Right kidney (tissue), 1 donor: ENCODE data around the gene LDB3.
A peak's percentile ranks its signal among the peaks of the same experiment; 100 is the strongest.
"Not testable (repeated sequence)": the region's sequence is repeated elsewhere in the genome, so short reads cannot be mapped to it uniquely, and the experiment has no call there.

ENCODE experiments used
- DNase-seq: peaks from one replicate; pipeline ENCODE4 v3.0.0-alpha.2; 2016

LDB3 gene

GRCh38 chr10:86734207-86734988 is 66.1 kb downstream of the LDB3 start:
- DNase-seq, result no peak

DNA sequence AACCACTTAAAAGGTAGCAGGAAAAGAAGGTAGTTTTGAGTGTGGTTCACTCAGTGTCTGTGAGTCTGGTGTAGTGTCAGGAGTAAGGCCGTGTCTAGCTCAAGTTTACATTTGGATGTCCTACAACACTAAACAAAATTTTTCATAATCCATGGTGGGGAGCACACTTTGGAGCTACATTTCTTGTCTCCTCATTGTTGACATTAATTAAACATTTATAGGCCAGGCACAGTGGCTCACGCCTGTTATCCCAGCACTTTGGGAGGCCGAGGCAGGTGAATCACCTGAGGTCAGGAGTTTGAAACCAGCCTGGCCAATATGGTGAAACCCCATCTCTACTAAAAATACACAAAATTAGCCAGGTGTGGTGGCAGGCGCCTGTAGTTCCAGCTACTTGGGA is 67.0 kb downstream of the LDB3 start:
- DNase-seq, result not testable (repeated sequence)

GRCh38 chr10:86742230-86742629 is 73.9 kb downstream of the LDB3 start:
- no peak for DNase-seq

DNA sequence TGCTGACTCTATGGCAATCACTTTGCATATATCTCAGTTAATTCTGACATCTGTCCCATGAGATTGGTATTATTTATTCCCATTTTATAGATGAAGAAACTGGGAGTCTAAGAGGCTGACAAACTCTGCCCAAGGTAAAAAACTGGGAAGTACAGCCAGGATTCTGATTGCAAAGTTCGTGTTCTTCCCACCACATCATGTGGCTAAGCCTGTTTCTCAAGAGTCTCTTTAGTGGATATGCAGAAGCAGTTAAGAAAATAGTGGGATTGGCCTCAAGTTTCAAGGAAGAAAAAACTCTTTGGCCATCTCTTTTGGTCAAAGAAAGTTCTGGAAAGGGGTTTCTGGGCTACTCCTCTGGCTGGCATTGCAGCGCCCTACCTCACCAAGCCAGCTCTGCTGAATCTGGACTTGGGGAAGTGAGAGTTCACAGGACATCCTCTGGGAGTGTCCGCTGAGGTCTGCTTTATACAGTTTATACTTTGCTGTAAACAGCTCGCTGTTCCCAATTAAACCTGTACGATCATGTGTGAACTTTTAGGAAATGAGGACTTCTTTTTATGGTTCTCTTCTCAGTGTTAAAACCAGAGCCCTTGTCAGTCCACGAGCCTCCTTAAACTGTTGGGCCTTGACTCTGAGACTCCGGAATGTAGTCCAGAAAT is 75.9 kb downstream of the LDB3 start:
- DNase-seq, result no peak

DNA sequence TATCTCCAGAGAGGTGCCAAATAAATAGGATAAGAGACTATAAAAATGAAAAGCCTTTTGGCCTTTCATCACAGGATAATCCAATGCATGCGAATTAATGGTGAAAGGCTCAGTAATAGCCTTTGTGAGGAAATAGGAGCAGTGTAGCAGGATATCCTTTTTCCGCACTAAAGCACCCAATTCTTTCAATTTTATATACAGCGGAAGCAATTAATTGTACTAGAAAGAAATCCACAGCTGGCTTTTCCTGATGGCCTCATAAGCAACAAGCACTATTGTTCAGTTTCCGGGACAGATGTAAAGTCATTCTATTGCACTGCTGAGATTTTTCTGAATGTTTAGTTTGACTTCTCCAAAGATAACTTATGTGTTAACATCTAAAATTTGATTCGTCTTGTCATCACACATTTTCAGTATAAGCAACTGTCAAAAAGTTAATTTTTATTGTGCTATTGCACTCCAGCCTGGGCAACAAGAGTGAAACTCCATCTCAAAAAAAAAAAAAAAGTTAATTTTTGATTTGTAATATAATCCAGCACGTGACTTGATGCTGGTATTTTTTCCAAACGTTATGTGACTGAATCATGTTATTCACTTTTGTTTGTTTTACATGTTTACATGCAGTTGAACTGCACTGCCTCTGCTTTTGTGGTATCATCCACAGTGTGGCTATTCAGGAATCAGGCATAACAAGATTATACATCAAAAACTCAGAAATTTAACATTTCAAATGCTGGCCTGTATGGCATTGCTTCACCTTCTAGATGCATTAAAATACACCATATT is 79.7 kb downstream of the LDB3 start:
- DNase-seq, result no peak

DNA sequence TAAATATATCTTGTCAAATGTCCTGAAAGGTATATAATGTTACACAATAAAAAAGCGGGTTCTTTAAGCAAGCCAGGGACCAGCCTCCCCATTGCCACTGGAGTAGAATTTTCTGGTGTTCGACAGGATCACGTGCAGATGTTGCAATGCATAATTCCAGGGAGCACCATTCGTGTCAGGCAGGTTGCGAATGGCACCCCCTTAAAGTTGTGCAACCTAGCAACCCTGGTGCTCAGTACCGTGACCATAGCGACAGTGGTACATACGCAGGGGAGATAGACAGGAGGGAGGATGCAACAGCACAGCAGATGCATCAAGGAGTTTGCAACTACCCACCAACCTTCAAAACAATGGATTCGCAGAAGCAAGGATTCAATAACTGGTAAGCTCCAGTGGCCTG is 81.5 kb downstream of the LDB3 start:
- DNase-seq, result no peak

DNA sequence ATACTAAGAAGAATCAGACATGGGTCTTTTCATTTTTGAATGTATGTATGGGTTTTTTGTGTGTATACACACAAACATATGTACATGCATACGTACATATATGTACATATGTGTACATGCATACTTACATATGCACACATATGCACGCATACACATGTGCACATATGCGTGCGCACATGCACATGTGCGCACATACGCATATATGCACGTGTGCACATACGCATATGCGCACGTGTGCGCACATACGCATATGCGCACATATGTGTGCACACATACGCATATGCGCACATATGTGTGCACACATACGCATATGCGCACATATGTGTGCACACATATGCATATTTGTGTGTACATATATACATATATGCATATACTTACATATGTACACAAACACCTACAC is 83.2 kb downstream of the LDB3 start:
- DNase-seq, result no peak

- peak; percentile 26 for DNase-seq
Measured at GRCh38 chr10:86752311-86752710, 84.0 kb downstream of the LDB3 start.

- DNase-seq, result no peak
Measured at GRCh38 chr10:86753051-86753450, 84.7 kb downstream of the LDB3 start.

DNA sequence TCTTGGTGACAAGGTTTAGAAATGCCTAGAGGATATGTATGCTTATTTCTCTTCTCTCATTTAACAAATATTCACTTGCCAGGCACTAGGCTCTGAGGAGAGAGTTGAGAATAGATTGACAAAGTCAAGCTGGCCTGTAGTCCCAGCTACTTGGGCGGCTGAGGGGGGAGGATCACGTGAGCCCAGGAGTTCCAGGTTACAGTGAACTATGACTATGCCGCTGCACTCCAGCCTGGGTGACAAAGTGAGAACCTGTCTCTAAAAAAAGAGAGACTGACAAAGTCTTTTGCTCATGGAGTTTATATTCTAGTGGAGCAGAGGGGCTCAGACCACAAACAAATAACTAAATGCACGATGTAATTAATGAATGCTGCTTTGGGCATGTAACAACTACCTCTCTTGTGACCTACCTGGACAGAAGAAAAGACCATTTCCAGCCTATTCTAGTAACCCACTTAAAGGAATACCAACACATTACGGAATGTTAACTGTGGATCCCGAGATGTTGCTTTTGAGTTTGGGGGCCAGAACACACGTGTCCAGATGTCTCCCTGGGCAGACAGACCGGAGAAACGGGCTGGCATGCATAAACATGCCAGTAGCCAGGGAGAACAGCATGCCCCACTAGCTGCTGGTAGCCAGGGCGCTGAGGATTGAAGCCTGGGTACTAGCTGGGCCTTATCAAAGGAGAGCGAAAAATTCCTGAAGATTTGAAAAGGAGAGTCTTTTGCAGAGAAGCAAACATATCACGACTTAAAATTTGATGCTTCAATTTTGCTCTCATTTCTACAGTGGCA is 85.5 kb downstream of the LDB3 start:
- no peak for DNase-seq

- DNase-seq, result no peak
Measured at GRCh38 chr10:86755454-86755739, 87.1 kb downstream of the LDB3 start.

DNA sequence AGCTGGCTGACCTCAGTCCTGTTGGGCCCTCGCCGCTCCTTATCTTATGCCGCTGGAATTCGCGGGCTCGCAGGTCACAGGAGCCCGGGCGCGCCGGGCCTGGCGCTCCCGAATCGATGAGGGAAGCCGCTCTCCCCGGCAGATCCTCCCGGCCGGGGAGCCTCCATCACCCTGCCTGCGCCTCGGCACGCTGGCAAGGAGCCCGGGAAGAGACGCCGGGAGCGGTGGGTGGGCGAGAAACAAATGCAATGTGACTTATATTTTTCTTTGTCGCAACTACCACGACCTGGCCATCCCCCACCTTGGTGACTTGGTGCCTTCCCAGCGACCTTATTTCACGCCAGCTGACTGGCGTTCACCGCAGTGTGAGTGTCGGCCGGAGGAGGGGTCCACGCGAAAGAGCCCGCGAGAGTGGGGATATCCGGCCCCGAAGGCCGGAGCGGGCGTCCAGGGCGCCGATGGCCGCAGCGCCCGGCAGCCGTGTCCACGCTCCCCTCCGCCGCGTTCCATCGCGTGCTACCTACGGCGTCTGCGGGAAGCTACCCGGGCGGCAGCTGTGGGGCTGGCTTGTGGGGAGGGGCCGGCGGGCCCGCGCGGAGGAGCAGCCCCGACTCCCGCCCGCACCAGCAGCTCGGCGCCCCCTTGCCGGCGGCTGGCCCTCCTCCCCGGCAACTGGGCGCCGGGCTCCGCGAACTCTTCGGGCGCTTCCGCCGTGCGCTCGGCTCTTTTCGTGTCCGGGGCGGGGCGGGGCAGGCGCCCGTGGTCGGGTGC is 87.6 kb downstream of the LDB3 start:
- peak; percentile 98 for DNase-seq

GRCh38 chr10:86756511-86757112 is 88.3 kb downstream of the LDB3 start, which contains the start of gene BMPR1A:
Gene BMPR1A (plus strand): TSS chr10:86756619. CDS start chr10:86876019, 119,400 bp downstream.
- DNase-seq, result peak; percentile 96

GRCh38 chr10:86757113-86757972 is 89.0 kb downstream of the LDB3 start:
- peak; percentile 90 for DNase-seq

DNA sequence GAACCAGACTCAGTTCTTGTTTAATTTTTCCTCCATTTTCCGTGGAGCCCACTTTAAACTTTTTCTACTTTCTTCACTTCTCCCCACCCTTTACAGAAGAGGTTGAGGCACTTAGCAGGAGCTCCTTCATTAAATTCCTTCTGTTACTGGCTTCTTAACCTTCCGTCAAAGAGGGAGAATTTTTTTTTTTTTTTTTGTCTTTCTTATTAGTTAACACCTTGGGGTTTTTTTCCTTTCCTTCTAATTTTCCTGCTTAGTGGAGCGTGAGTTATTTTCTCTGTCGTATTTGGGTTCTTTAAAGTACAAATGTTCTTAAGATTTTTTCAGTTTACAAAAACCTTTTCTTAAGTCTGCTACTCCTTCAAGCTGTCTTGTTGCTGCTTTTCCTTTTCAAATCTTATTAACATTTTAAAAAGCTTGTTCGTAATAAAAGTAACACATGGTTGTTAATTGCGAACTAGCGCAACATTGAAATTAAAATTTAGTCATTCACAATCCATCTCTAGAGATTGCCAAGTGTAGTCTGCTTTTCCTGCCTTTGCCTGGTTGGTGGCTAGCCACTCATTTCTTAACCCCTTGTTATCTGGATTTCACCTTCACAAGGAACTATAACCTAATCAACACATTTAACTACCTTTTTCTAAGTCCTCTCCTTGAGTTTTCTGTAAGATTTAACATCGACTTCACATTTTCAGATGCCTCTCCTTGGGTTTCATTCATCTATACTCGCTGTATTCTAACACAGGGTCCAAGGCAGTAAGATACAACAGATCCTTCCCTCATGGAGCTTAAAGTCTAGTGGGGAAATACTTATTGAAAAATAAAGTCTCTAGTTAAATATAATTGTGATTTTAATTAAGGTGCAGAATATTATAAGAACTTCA is 90.1 kb downstream of the LDB3 start:
- peak; percentile 22 for DNase-seq

GRCh38 chr10:86759073-86759672 is 90.9 kb downstream of the LDB3 start:
- no peak for DNase-seq

DNA sequence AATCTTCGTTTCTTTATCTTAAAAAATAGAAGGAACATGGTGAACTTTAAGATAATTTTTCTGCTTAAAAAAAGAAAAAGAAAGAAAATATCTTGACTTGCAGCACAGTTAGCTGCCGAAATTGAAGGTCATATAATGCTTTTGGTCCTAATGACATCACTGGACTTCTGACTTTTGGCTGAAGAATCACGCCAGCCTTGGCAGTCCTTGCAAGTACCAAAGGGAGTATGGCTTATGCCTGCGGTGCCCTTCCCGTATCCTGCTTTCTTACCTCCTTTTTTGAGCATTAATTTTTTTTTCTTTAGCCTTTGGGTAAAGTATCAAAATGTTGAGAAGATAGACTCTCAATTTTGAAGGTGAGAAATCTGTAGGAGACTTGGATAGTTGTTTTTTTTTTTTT is 95.1 kb downstream of the LDB3 start:
- no peak for DNase-seq

- no peak for DNase-seq
Measured at GRCh38 chr10:86765548-86765947, 97.2 kb downstream of the LDB3 start.
